HEK293T (cell line): ENCODE results near the gene NGB.

Experiments used
- ARNT ChIP-seq: fragments of 450-650 bp; IDR thresholded peaks from 2 replicates; pipeline ENCODE4 v1.6.1; 2017; ENCODE audit warnings: mild to moderate bottlenecking
- ELF4 ChIP-seq: fragments of 450-650 bp; IDR thresholded peaks from 2 replicates; pipeline ENCODE4 v1.6.1; 2017; ENCODE audit warnings: antibody characterized with exemption
- FOXK2 ChIP-seq: fragments of 450-650 bp; IDR thresholded peaks from 2 replicates; pipeline ENCODE4 v1.6.1; 2016; ENCODE audit warnings: mild to moderate bottlenecking
- HDGF ChIP-seq: fragments of 450-650 bp; IDR thresholded peaks from 2 replicates; pipeline ENCODE4 v1.6.1; 2017; ENCODE audit warnings: antibody characterized with exemption, borderline replicate concordance
- NFRKB ChIP-seq: fragments of 450-650 bp; IDR thresholded peaks from 2 replicates; pipeline ENCODE4 v1.6.1; 2016; ENCODE audit warnings: mild to moderate bottlenecking, moderate library complexity
- SP1 ChIP-seq: fragments of 450-650 bp; IDR thresholded peaks from 2 replicates; pipeline ENCODE4 v1.6.1; 2017
- SUZ12 ChIP-seq: fragments of 450-650 bp; IDR thresholded peaks from 2 replicates; pipeline ENCODE4 v1.6.1; 2016; ENCODE audit warnings: mild to moderate bottlenecking
- TARDBP ChIP-seq: fragments of 450-650 bp; IDR thresholded peaks from 2 replicates; pipeline ENCODE4 v1.6.1; 2016
- TF ChIP-seq, protein P1 (sequence below): fragments of 450-650 bp; IDR thresholded peaks from 2 replicates; pipeline ENCODE4 v1.6.1; 2016

GRCh38 chr14:77260199-77260598 lies 10.8 kb downstream of the NGB start:
- TF ChIP-seq SUZ12: no peak
- TF ChIP-seq ELF4: no peak
- TF ChIP-seq FOXK2: no peak
- no peak for TF ChIP-seq SP1
- no peak for TF ChIP-seq NFRKB
- TF ChIP-seq TARDBP: no peak
- TF ChIP-seq, protein P1, sequence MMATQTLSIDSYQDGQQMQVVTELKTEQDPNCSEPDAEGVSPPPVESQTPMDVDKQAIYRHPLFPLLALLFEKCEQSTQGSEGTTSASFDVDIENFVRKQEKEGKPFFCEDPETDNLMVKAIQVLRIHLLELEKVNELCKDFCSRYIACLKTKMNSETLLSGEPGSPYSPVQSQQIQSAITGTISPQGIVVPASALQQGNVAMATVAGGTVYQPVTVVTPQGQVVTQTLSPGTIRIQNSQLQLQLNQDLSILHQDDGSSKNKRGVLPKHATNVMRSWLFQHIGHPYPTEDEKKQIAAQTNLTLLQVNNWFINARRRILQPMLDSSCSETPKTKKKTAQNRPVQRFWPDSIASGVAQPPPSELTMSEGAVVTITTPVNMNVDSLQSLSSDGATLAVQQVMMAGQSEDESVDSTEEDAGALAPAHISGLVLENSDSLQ: no peak
- TF ChIP-seq ARNT: no peak
- TF ChIP-seq HDGF: no peak
